Transverse colon (tissue), 3 donors: ENCODE measurements around the gene OR9A4.

Source experiments
- CTCF ChIP-seq, 5 experiments: fragments of 200-600 bp in 3 of 5; fragments of 450-650 bp in 2 of 5; sonication (generic) in 3 of 5; IDR thresholded peaks; 1 replicate in 2 of 5; 2 replicates in 3 of 5; pipeline ENCODE4 v1.5.1; 2016 to 2017; ENCODE audit warnings: antibody characterized with exemption in 5 of 5, inconsistent platforms in 3 of 5, mild to moderate bottlenecking in 2 of 5, moderate library complexity in 1 of 5
- EP300 ChIP-seq: sonication (generic); formaldehyde crosslinking; IDR thresholded peaks from one replicate; pipeline ENCODE4 v1.6.1; 2017; ENCODE audit warnings: antibody characterized with exemption, low read depth
- POLR2A ChIP-seq: fragments of 450-650 bp; IDR thresholded peaks from one replicate; pipeline ENCODE4 v1.6.1; 2016; ENCODE audit warnings: antibody characterized with exemption, mild to moderate bottlenecking, moderate library complexity

- no peak for TF ChIP-seq EP300
- no peak for TF ChIP-seq CTCF (IDR thresholded peaks at IDR 0.05)
- TF ChIP-seq POLR2A = no peak
Measured at GRCh38 chr7:141875453-141875852, 40.7 kb upstream of the OR9A4 start.
